AML-193 (cell line): ENCODE data around the gene NUDT14.

Experiments
- DNase-seq, 2 experiments: peaks; one replicate each; lab custom pipeline; 2025; lab: John Stamatoyannopoulos, UW

Gene NUDT14

DNA sequence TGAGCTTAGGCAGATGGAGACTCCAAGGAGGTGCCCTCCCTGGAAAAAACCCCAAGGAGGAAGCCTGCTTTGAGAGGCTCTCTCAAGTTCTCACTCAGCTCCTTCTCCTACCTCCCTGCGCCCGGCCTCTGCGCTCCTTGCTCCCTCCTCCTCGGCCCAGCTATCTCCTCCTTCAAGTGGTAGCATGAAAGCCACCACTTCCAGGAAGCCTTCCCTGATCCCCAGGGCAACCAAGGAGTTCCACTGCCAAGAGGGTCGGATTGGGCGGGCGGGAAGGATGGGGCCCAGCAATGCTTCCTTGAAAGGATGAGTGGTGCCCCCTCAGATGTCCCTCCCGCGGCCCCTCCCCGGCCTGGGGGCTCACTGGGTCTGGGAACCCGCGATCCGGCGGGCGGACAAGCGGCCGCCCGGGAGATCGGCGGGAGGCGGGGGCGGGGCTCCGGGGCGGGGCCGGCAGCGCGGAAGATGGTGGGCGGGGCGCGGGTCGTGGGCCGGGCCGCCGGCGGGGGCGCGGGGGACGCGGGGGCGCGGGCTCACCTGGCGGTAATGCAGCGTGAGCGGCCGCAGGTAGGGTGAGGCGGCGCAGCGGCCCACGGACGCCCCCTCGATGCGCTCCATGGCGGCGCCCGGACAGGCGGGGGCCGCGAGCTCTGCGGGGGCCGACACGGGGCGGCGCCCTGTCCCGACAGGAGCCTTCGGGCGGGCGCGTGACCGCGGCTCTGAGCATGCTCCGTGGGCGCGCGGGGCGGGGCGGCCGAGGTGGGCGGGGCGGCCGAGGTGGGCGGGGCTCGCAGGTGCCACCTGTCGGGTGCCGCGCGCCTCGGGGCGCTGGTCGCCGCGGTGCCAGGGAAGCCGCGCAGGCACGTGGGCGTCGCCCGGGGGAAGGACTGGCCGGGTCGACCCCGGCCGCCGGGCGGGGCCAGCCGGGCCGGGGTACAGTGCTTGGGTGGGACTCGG lies at the start of gene NUDT14:
TSS of gene NUDT14 (minus strand) at position 721 of the 957 bp plus-strand sequence. CDS start at position 618, 103 bp downstream.
- peak in 1 of 2 experiments; percentile 21 for DNase-seq

DNA sequence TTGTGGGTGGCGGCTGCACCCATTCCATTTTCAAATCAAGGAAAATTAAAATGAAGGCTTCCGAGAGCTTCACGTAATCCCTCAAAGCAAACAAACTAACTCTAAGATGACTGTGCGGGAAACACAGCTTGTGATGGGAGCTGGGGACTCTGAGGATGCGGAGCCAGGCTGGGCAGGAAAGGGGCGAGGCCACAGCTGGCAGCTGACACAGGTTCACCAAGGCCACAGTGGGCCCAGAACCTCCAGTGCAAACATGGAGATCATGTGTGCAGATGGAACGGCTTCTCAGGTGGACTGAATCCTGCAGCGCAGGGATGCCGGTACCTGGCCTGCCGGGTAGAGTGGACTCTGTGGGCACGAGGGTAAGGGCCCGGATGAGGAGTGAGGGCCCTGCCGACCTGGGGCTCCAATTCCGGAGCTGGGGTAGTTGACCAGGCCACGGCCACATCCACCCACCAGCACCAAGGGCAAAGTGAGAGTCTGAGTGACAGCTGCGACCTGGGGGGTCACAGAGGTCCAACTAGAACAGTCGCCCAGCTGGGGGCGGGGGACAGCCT lies 48.1 kb upstream of the NUDT14 start:
- no peak for DNase-seq

DNA sequence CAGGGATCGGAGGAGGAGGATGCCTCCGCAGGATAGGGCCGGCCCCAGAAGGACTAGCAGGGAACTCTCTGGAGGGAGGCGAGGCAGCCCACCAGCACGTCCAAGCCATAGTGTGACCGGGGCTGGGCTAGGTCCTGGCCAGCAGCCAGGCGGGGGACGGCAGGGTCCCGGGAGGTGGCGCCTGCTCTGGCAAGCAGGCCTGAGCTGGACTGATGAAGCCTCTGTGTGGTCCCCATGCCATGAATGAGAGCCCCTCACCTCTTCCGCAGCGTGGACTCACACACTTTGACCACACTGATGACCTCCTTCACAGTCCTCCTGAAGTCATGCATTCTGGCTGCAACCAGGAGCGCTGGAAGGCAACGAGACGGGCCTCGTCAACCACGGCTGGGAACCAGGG lies 47.5 kb upstream of the NUDT14 start:
- DNase-seq: no peak

DNA sequence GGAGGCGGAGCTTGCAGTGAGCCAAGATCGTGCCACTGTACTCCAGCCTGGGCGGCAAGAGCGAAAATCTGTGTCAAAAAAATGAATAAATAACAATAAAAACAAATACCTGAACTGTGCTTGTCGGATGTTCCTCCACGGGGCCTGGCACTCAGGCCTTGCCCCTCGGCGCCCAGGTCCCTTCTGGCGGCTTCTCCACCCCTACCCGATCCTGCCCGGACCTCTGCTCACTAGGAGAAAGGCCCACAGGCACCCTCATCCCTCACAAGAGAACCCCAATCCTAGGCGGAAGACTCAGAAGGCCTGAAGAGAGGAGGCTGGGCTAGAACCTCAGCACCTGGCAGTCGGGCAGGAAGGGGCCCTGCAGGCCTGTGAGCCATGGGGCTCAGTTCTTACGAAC lies 46.2 kb upstream of the NUDT14 start:
- DNase-seq: no peak

DNA sequence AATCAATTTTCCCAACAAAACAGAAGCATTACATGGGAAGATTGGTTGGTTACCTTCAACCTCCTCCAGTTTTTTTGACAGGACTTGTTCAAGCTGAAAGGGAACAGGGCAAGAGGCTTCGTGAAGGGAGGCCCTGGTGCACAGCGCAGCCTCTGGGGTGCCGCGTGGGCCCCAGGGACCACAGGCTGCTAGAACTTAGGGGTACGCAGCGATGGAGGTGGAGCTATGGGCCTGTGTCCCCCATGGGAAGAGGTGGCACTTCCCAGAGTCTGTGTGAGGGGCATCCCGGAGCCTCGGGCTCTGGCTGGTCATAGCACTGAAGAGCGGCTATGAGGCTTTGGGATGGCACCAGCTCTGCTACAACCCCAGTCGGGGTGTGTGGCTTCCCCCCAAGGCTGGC lies 45.1 kb upstream of the NUDT14 start:
- no peak for DNase-seq

DNA sequence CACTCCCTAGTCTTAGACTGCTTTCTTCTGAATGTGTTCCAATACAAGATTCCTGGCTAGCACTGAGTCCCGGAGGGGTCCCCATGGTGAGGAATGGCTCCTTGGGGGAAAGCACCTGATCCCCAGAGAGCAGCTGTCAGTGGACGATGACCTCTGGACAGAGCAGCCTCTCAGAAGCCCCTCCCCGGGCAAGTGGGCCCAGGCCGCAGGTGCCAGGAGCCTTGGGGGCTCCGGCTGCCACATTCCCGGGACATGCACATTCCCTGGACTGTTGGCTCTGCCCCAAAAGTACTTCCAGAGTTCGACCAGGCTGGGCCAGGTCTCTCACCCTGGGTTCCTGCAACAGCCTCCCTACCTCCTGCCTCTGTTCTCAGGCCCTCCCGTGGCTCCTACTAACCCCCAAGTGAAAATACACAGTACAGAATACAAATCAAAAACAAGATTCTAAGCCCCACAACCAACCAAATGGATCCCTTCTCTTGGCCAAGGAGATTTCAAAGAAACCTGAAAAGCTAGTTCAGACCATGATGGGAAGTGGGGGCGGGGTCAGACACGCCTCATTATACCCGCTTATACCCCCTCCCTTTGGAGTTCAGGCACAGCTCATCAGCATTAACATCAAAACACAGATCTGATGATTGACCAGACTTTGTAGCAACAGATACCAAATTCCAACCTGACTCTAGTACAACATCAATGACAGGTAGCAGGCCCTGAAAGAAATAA lies 43.9 kb upstream of the NUDT14 start:
- no peak for DNase-seq

DNA sequence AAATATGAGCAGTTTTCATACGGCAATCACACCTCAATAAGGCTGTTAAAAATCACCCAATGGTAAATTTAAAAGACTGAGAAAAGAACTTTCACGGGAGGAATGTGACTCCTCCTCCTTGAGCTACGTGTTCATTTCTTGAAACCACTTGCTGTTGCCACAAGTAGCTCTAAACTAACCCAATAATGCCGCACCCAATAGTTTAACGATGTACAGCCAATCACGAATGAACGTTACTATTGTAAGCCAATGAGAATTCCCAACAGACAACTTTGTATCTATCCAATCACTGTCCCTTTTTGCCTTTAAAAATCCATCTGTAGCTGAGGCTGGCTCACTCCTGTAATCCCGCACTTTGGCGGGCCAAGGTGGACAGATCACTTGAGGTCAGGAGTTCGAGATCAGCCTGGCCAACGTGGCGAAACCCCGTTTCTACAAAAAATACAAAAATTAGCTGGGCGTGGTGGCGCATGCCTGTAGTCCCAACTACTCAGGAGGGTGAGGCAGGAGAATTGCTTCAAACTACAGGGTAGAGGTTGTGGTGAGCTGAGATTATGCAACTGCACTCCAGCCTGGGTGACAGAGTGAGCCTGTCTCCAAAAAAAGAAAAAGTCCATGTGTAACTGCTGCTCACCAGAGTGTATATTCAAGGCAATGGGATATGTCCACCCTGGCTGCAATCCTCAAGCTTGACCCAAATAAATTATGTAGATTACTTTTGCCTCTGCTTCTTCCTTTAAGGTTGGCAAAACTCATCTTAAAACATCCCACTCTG lies 42.8 kb upstream of the NUDT14 start:
- no peak for DNase-seq

DNA sequence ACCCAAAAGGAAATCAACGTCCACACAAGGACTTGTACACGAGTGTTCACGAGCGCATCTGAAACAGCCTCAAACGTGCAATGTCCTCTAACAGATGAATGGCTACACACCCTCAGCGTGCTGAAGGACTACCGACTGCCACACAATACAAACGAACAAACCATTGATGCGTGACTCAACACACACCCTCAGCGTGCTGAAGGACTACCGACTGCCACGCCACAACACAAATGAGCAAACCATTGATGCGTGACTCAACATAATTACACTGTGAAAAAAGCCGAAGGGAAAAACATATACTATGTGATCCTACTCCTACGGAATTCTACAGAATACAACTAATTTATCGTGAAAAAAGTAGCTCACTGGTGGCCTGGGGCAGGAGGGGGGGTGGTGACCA lies 42.1 kb upstream of the NUDT14 start:
- DNase-seq: no peak

DNA sequence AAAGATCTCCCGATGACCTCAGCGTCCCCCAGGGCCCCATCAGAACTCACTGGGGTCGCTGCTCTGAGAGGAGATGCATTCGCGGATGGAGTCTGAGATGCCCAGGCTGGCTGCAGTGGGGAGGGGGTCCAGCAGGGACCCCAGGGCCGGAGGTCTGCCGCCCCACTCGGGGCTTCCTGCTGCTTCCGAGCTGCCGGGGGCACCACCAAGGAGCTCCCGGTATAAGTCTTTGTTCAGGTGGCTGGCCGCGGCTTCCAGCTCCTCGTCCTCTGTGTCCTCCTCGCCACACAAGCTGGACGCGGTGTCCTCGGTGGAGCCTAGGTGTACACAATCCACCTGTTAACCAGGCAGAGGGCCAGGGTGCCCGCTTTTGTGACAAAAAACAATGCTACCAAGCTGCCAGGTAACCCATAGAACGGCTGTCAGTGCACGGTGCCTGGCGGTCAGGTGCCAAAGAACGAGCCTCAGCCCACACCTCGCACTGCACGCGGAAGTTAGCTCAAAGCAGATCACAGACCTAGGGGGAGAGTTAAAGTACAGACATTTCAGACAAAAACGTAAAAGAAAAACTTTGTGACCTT lies 40.6 kb upstream of the NUDT14 start:
- DNase-seq: no peak

DNA sequence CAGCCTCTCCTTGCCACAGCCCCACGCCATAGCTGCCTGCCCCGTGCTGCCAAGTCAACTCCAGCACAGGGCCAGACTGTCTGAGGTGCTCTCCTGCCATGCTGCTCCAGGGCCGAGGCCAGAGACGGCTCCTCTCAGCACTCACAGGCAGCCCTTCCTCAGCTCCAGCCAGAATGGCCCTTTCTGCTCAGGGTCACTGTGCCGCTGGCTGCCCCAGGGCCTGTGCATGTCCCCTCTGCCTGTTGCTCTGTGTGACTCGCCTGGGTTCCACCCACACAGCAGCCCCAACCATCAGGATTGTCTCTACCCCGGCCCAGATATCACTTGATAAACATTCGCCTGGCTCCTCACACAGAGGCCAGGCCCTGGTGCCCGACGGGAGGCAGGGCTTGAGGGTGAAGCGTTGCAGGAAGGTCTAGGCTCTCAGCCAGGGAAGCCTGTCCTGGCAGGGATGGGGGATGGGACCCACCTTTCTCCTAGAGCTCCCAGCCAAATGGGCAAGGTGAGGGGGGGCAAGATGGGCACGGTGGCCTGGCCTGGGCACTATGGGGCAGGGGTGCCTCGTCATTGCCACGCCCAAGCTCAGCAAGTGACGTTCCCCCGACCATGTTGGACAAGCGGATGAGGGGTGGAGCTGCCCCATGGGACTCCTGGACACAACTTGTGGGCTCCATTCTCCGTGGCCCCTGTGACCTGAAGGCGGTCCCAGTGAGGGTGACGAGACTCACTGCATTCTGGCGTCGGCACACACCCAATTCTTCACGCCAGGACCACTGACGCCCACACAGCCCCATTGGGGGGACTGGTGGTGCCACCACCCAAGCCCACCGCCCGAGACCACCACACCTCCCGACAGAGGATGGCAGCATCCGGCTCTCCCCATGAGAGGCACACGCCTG lies 39.8 kb upstream of the NUDT14 start:
- DNase-seq: no peak

DNA sequence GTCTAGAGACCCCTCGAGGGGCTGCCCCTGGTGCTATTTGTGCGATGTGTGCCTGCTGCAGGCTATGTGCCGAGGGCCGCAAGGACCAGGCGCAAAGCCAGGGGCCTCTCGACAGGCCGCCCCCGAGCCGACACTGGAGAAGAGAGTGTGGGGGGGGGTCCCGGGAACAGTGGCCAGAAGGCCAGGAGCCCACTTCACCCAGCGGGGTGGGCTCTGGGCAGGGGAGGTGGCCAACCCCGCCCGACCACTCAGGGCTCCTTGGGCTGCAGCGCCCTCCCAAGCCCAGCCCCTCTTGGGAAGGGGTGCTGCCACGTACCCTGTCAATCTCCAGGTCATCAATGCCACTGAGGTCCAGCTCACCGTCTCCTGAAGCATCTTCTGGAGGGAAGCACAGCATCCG lies 38.6 kb upstream of the NUDT14 start:
- DNase-seq: no peak

DNA sequence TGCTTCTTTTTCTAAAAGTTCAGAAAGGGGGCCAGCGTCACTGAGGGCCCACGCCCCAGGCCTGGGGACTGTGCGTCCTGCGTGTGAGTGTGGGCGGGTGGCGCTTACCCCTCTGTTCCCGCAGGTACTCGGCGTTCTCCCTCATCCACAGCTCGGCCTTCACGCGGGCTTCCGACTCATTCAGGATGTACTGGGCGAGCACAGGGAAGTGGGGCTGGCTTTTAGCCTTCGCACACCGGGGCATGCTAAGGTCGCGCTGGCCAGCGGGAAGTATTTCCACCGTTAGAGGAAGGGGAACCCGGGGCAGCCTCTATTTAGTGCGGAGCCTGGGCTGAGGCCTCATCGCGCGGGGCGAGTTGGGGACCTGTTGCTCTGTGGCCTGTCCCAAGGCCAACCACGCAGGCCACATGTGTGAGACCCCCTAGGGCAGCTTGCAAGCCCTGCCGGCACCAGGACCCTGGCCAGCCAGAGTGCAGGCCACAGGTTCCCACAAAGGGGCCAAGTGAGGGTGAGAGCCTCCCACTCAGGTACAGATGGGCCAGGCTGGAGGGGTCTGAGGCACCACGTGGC lies 38.0 kb upstream of the NUDT14 start:
- DNase-seq: no peak

DNA sequence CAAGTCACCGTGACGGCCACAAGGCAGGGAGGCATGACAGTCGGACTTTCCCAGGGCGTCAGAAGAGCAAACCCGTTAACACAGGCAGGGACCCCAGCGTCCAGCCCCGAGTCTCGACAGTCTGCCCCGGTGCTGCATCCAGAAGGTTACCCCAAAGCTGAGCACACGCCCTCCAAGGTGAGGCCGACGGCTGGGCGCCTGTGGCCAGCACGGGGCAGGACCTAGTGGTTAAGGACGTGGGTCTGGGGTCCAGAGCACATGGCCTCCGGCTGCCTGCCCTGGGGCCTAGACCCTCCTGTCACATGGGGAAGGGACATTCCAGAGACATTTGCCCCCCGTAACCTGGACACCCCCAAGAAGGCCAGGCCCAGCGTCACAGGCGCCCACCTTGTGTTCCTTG lies 37.5 kb upstream of the NUDT14 start:
- no peak for DNase-seq

DNA sequence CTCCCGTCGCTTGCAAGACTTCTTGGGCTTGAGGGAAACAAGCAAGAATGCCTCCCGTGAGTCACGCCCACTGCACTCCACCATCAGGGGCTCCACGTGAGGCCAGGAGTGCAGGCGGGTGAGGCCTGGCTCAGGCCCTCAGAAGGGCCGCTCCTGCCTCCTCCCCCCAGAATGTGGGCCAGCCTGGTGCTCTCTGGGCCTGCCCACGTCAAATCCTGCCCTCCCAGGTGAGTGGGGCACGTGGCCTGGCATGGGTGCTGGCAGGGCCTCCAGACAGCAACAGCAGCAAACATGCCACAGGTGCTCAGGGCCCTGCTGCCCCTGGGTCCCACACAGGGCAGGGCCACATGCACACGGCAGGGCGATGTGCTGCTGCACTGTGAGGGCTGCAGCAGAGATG lies 36.7 kb upstream of the NUDT14 start:
- DNase-seq: no peak

DNA sequence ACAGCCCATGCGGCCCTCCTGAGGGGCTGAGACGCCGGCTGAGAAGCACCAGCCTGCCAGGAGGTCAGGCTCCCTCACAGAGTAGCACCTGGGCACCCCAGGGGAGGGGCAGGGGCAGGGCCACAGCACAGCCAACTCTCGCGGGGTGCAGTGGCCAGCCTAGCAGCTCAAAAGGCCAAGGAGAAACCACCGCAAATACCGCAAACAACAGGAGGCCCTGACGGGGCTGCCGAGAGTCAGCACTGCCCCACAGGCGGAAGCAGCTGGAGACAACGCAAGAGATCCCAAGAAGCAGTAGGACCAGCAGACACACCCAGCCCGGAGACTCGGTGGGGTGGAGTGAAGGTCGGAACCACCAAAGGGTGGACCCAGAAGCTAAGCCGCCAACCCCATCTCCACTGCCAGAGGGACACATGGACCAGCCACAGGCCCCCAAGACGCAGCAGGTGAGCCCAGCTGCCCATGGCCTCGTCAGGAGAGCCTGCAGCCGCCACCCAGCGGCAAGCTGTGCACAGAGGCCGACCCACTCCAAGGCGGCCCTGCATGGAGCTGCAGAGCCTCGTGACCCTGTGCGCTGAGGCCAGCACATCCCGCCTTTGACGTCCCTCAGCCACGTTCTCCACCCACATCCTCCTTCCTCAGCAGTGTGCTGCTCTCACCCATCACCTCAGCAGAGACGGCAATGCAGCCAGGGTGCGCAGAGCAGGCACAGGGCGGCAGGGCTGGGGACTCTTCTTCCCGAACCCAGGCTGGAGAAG lies 35.6 kb upstream of the NUDT14 start:
- no peak for DNase-seq

DNA sequence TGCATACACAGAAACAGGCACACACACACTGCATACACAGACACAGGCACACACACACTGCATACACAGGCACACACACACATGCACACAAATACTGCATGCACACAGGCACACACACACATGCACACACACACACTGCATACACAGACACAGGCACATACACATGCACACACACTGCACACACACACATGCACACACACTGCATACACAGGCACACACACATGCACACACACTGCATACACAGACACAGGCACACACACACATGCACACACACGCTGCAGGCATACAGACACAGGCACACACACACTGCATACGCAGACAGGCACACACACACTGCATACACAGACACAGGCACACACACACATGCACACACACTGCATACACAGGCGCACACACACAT lies 34.5 kb upstream of the NUDT14 start:
- no peak for DNase-seq

DNA sequence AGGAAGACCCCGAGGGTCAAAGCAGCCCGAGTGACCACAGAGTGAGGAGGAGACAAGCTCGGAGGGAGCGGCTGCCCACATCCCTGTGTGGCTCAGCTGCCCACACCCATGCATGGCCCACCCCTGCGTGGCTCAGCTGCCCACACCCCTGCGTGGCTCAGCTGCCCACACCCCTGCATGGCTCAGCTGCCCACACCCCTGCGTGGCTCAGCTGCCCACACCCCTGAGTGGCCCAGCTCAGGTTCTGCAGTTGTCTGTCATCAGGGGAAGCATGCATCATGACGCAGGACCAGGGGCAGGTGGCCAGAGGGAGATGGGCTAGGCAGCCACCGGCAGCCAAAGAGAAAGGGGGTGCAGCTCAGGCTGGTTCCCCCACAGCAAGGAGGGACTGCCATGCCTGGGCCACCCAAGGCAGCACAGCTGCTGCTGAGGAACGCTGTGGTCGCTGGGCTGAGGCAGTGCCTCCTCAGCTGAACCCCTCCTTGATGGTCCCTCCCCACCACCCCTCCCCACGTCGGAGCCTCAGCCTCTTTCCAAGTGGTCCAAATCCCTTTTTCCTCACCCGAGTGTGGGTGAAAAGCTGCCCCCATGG lies 33.3 kb upstream of the NUDT14 start:
- DNase-seq: no peak

DNA sequence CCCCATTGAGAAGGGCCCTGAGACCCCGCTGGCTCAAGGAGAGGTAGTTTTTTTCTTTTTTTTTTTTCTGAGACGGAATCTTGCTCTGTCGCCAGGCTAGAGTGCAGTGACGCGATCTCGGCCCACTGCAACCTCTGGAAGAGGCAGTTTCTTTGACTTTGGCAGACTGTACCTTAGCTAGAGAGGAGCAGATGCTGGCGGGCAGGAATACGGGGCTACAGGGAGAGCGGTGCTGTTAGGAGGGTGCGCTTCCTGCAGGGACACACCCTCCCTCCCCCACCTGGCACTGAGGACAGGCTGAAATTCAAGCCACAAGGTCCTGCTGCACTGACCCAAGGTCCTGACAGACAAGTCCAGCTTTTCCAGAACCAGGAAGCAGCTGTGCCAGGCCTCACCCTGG lies 32.2 kb upstream of the NUDT14 start:
- no peak for DNase-seq
